ENCODE measurements around the gene RBMS1. TPM values are rescaled to one million over a fixed set of nuclear protein-coding genes. Genes with fewer than 3 reads are reported as not detected.

Gene RBMS1
- total RNA-seq, 1 donor from 2014 or later, result 28.4 TPM

DNA sequence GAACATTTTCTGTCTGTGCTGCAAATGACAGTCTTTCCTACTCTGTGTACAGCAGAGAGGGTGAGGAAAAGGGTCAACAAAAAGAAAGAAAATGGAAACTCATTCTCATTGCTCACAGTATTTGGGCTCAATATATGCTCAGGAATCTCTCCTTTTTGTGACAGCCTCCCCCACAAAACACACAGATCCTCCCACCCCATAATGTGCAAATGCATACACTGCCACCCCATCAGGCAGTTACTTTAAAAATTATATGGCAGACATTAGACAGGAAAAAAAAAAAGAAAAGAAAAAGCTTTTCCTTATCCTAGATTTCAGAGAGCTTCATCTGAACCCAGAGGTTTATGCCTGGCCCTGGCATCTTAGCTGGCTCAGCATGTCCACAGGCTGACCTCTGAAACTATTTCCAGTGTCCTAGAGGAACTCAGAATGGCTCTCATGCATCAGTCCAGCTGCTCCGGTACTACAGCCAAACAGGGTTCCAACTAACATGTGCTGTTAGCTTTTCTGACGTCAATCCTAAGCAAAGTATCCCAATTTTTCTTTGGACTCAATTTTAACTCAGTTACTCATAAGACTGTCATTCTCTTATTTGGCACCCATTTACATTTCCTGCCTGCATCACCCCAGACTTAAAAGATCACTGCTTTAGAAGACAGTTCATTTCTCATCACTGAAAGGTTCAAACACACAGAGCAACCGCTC lies 105.9 kb downstream of the RBMS1 start:
- Mint-ChIP-seq H3K9me3 (no peaks in the 10 kb centered on the region), H3K4me3 (no peak overlapping the region), H3K4me1 (peaks cover 17% of the 10 kb centered on the region), H3K27ac (ENCODE audit: unreplicated experiment) (no peak overlapping the region), H3K36me3 (ENCODE audit: low read depth) (no peaks in the 10 kb centered on the region), H3K27me3 (ENCODE audit: low read depth) (peaks cover 20% of the 10 kb centered on the region)
- no peak for DNase-seq (ENCODE audit: low read depth, low spot score)
- TF ChIP-seq, protein P1, sequence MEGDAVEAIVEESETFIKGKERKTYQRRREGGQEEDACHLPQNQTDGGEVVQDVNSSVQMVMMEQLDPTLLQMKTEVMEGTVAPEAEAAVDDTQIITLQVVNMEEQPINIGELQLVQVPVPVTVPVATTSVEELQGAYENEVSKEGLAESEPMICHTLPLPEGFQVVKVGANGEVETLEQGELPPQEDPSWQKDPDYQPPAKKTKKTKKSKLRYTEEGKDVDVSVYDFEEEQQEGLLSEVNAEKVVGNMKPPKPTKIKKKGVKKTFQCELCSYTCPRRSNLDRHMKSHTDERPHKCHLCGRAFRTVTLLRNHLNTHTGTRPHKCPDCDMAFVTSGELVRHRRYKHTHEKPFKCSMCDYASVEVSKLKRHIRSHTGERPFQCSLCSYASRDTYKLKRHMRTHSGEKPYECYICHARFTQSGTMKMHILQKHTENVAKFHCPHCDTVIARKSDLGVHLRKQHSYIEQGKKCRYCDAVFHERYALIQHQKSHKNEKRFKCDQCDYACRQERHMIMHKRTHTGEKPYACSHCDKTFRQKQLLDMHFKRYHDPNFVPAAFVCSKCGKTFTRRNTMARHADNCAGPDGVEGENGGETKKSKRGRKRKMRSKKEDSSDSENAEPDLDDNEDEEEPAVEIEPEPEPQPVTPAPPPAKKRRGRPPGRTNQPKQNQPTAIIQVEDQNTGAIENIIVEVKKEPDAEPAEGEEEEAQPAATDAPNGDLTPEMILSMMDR (conservative IDR thresholded peaks at IDR 0.05), result no peak

DNA sequence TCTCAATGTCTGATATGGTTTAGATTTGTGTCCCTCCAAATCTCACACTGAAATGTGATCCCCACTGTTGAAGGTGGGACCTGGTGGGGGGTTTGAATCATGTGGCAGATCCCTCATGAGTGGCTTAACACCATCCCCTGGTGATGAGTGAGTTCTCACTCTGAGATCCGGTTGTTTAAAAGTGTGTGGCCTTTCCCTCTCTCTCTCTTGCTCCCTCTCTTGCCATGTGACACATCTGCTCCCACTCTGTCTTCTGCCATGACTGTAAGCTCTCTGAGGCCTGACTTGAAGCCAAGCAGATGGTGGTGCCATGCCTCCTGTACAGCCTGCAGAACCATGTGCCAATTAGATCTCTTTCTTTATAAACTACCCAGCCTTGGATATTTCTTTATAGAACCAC lies 108.8 kb downstream of the RBMS1 start:
- TF ChIP-seq, protein P1 (conservative IDR thresholded peaks at IDR 0.05), result no peak
- no peak for DNase-seq (ENCODE audit: low read depth, low spot score)
- Mint-ChIP-seq H3K9me3 (no peaks in the 10 kb centered on the region), H3K4me3 (no peak overlapping the region), H3K27ac (ENCODE audit: unreplicated experiment) (no peak overlapping the region), H3K27me3 (ENCODE audit: low read depth) (peaks cover 14% of the 10 kb centered on the region), H3K36me3 (ENCODE audit: low read depth) (no peaks in the 10 kb centered on the region), H3K4me1 (peaks cover 32% of the 10 kb centered on the region)

- DNase-seq (ENCODE audit: low read depth, low spot score), result no peak
- H3K9me3 Mint-ChIP-seq, result no peaks in the 10 kb centered on the region
- no peak overlapping the region for H3K4me3 Mint-ChIP-seq
- H3K27me3 Mint-ChIP-seq (ENCODE audit: low read depth), result no peaks in the 10 kb centered on the region
- H3K36me3 Mint-ChIP-seq (ENCODE audit: low read depth), result no peaks in the 10 kb centered on the region
- TF ChIP-seq, protein P1 (conservative IDR thresholded peaks at IDR 0.05), result no peak
- no peak overlapping the region for H3K27ac Mint-ChIP-seq (ENCODE audit: unreplicated experiment)
- peaks cover 21% of the 10 kb centered on the region for H3K4me1 Mint-ChIP-seq
These were observed 112.1 kb downstream of the RBMS1 start for GRCh38 chr2:160381425-160381951.

DNA sequence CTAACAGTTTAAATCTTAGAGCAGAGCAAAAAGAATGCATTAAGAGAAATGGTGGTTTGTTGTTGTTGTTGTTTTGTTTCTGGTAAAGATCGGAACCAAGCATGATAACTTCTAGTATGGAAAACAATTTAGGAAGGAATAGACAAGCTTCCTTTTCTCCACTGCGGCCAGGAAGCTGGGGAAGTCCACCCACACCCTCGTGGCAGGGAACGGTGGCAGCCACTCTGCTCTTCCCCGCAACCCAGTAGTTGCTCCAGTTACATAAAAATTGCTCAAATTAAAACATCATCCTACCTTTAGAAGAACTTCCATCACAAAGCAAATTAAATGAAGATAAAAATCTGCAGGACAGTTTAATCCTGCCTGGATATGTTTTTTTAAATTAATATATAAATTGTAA lies 113.0 kb downstream of the RBMS1 start:
- H3K4me1 Mint-ChIP-seq, result peaks cover 24% of the 10 kb centered on the region
- no peak overlapping the region for H3K4me3 Mint-ChIP-seq
- TF ChIP-seq, protein P1 (conservative IDR thresholded peaks at IDR 0.05), result no peak
- no peak for DNase-seq (ENCODE audit: low read depth, low spot score)
- H3K27me3 Mint-ChIP-seq (ENCODE audit: low read depth), result no peaks in the 10 kb centered on the region
- H3K9me3 Mint-ChIP-seq, result no peaks in the 10 kb centered on the region
- H3K27ac Mint-ChIP-seq (ENCODE audit: unreplicated experiment), result no peak overlapping the region
- H3K36me3 Mint-ChIP-seq (ENCODE audit: low read depth), result no peaks in the 10 kb centered on the region

DNA sequence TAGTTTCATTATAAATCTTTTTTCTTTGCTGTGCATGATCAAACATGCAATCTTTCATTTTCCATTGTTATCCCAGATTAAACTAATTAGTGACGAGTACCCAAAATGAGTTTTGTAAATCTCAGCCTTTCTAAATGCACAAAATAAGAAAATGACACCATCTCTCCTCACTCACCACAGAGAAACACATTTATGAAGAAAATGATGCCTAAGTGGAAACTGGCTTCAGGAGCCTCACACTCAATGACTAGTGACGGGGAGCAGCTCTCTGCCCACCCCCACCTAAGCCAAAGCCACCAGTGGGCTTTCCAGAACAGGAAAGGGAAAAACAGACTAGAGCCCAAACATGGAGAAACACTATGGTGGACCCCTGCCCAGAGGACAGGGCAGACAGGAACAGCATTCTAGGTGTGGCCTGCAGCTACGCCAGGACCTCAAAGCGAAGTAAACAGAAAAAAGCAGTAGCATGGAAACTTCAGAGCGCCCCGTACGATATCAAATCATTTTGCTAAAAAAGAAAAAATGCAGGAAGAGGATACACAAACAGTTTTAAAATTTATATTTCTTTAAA lies 113.5 kb downstream of the RBMS1 start:
- Mint-ChIP-seq H3K27me3 (ENCODE audit: low read depth) (no peaks in the 10 kb centered on the region), H3K36me3 (ENCODE audit: low read depth) (no peaks in the 10 kb centered on the region), H3K27ac (ENCODE audit: unreplicated experiment) (no peak overlapping the region), H3K4me1 (peaks cover 27% of the 10 kb centered on the region), H3K4me3 (no peak overlapping the region), H3K9me3 (no peaks in the 10 kb centered on the region)
- TF ChIP-seq, protein P1 (conservative IDR thresholded peaks at IDR 0.05), result no peak
- DNase-seq (ENCODE audit: low read depth, low spot score), result no peak
